ENCODE results near the gene BOD1L1.
A peak's percentile ranks its signal among the peaks of the same experiment; 100 is the strongest.

The BOD1L1 gene

GRCh38 chr4:13642170-13642950, 14.8 kb upstream of the BOD1L1 start:
- no peak for DNase-seq
- H3K4me3 Mint-ChIP-seq, result no peak overlapping the region
- H3K27ac Mint-ChIP-seq, result no peak overlapping the region
- H3K9me3 Mint-ChIP-seq, result no peaks in the 10 kb centered on the region
- peaks cover 43% of the 10 kb centered on the region for H3K27me3 Mint-ChIP-seq
- peaks cover 7% of the 10 kb centered on the region for H3K4me1 Mint-ChIP-seq
- CTCF ChIA-PET, result interaction anchor here (3.3 kb wide), 1 partner anchor 13 kb away, joined by 25 read pairs; no protein-coding TSS in a partner anchor
- no peaks in the 10 kb centered on the region for H3K36me3 Mint-ChIP-seq

DNA sequence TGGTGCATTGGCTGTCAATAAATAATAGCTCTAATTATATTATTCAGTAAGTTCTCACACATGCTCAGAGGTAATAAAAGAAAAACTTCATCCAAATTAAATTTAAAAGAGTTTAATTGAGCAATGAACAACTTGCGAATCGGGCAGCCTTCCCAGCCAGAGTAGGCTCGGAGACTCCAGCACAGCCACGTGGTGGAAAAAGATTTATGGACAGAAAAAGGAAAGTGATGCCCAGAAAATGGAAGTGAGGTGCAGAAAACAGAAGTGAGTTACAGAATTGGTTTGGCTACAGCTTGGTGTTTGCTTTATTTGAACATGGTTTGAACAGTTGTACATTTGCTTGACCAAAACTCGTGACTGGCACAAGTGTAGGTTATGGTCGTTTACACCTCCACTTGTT, 13.6 kb upstream of the BOD1L1 start:
- H3K27me3 Mint-ChIP-seq, result peaks cover 37% of the 10 kb centered on the region
- CTCF ChIA-PET, result no interaction called here

GRCh38 chr4:13640149-13640940, 12.8 kb upstream of the BOD1L1 start:
- H3K27me3 Mint-ChIP-seq, result peaks cover 36% of the 10 kb centered on the region
- H3K27ac Mint-ChIP-seq, result no peak overlapping the region
- CTCF ChIA-PET, result no interaction called here
- no peaks in the 10 kb centered on the region for H3K36me3 Mint-ChIP-seq
- no peak for DNase-seq
- no peaks in the 10 kb centered on the region for H3K4me1 Mint-ChIP-seq
- no peak overlapping the region for H3K4me3 Mint-ChIP-seq
- H3K9me3 Mint-ChIP-seq, result no peaks in the 10 kb centered on the region

More for the DNA sequence above, 13.6 kb upstream of the BOD1L1 start:
- no peak for DNase-seq
- Mint-ChIP-seq H3K27ac (no peak overlapping the region), H3K9me3 (no peaks in the 10 kb centered on the region), H3K36me3 (no peaks in the 10 kb centered on the region), H3K4me3 (no peak overlapping the region), H3K4me1 (no peaks in the 10 kb centered on the region)

GRCh38 chr4:13635286-13635799, 7.8 kb upstream of the BOD1L1 start:
- Mint-ChIP-seq H3K4me1 (no peaks in the 10 kb centered on the region), H3K27me3 (peaks cover 13% of the 10 kb centered on the region), H3K4me3 (no peak overlapping the region), H3K27ac (no peak overlapping the region), H3K9me3 (no peaks in the 10 kb centered on the region), H3K36me3 (no peaks in the 10 kb centered on the region)
- CTCF ChIA-PET, result no interaction called here
- DNase-seq, result no peak

DNA sequence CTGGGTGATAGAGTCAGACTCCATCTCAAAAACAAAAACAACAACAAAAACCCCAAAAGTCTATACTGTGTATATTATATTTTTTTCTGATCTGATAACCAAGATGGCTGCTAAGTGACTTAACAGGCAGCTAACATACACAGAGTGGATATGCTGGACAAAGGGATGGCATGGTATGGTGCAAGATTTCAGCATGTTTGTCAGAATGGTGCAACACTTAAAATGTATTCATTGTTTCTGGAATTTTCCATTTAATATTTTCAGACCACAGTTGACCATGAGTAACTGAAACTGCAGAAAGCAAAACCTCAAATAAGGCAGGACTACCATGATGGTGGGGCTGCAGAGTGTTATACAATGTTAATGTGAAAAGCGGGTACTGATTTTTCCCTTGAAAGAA, 6.1 kb upstream of the BOD1L1 start:
- H3K4me1 Mint-ChIP-seq, result peaks cover 2% of the 10 kb centered on the region
- no peaks in the 10 kb centered on the region for H3K9me3 Mint-ChIP-seq
- no peak for DNase-seq
- H3K27me3 Mint-ChIP-seq, result peaks cover 8% of the 10 kb centered on the region
- H3K36me3 Mint-ChIP-seq, result no peaks in the 10 kb centered on the region
- H3K27ac Mint-ChIP-seq, result no peak overlapping the region
- CTCF ChIA-PET, result interaction anchor here (0.6 kb wide), 1 partner anchor 1902 kb away, joined by 4 read pairs; no protein-coding TSS in a partner anchor
- H3K4me3 Mint-ChIP-seq, result no peak overlapping the region

DNA sequence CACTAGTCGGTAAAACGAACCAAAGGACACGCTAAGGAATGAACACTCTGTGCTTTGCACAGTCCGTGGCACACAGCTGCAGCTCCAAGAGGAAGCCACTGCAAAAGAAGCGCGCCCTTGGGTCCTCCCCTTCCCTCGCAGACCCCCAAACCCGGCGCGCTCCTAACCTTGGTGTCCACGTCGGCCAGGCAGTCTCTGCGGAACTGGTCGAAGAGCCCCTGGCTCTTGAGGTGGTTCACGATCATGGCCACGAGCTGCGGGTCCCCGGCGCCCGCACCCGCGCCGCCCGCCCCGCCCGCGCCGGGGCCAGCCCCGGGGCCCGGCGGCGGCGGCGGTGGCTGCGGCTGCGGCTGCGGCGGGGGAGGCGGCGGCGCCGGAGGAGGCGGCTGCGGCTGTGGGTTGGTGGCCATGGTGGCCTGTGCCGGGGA, 333 bp downstream of the BOD1L1 start:
- CTCF ChIA-PET, result interaction anchor here (2.4 kb wide), 1 partner anchor 27 kb away, joined by 16 read pairs; no protein-coding TSS in a partner anchor
- Mint-ChIP-seq H3K4me1 (peaks cover 36% of the 10 kb centered on the region), H3K27me3 (peaks cover 8% of the 10 kb centered on the region), H3K9me3 (no peaks in the 10 kb centered on the region), H3K27ac (peak overlapping the region; percentile 88), H3K36me3 (peaks cover 7% of the 10 kb centered on the region), H3K4me3 (peak overlapping the region; percentile 91)
- peak; percentile 56 for DNase-seq

GRCh38 chr4:13626492-13627177, 890 bp downstream of the BOD1L1 start:
- no peaks in the 10 kb centered on the region for H3K9me3 Mint-ChIP-seq
- CTCF ChIA-PET, result no interaction called here
- H3K27me3 Mint-ChIP-seq, result peaks cover 8% of the 10 kb centered on the region
- peaks cover 7% of the 10 kb centered on the region for H3K36me3 Mint-ChIP-seq
- no peak for DNase-seq
- H3K4me1 Mint-ChIP-seq, result peaks cover 36% of the 10 kb centered on the region
- H3K27ac Mint-ChIP-seq, result peak overlapping the region; percentile 50
- peak overlapping the region; percentile 78 for H3K4me3 Mint-ChIP-seq

DNA sequence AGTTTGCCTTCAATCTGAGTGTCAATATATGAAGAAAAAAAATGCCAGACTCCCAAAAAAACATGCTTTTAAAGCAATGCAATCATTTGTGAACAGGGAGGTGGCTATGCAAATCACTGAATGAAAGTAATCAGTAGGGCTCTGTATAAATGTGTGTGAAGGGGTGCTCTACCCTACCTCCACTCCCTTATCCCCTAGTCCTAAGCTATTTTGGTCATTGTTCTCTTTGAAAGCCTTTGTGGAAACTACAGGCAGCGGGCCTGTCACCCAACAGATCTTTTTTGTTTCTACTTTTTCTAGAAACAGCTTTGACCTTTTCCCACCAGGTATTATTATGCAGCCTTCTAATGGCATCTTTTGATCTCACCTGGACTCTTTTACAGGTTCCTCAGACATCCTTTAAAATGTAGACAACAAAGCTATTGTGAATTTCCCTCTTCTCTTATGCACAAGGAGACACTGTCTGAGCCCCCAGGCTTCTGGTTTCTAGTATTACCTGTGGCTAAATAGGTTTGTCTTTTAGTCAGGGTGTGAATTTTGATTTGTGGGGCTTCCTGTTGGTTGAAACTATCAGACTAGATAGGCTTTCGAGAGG, 9.2 kb downstream of the BOD1L1 start:
- no peak for DNase-seq
- H3K4me1 Mint-ChIP-seq, result peaks cover 25% of the 10 kb centered on the region
- CTCF ChIA-PET, result no interaction called here
- no peaks in the 10 kb centered on the region for H3K27me3 Mint-ChIP-seq
- no peaks in the 10 kb centered on the region for H3K9me3 Mint-ChIP-seq
- H3K27ac Mint-ChIP-seq, result no peak overlapping the region
- H3K36me3 Mint-ChIP-seq, result peaks cover 37% of the 10 kb centered on the region
- H3K4me3 Mint-ChIP-seq, result no peak overlapping the region

- DNase-seq, result no peak
- H3K27me3 Mint-ChIP-seq, result no peaks in the 10 kb centered on the region
- CTCF ChIA-PET, result no interaction called here
Observed at GRCh38 chr4:13617801-13618200, 9.7 kb downstream of the BOD1L1 start.

DNA sequence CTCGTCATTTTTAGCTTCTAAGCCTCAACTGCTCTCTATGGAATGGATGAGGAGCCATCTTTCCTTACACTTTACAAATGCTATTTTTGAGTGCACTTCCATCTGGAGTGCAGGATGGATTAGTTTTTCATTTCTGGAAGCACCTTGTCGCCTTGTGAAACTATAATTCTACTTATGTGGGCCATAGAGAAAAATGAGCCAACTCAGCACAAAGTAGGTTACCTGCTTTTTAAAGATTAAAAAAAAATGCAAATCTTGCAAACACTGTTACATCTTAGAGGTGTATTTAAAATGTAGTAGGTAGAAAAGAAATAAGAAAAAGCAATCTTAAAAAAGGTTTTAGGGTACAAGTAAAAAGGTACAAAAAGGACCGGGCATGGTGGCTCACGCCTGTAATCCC, 10.9 kb downstream of the BOD1L1 start:
- CTCF ChIA-PET, result no interaction called here
- H3K27me3 Mint-ChIP-seq, result no peaks in the 10 kb centered on the region
- peaks cover 46% of the 10 kb centered on the region for H3K36me3 Mint-ChIP-seq

More at GRCh38 chr4:13617801-13618200, 9.7 kb downstream of the BOD1L1 start:
- Mint-ChIP-seq H3K36me3 (peaks cover 39% of the 10 kb centered on the region), H3K9me3 (no peaks in the 10 kb centered on the region), H3K4me1 (peaks cover 26% of the 10 kb centered on the region), H3K4me3 (no peak overlapping the region), H3K27ac (no peak overlapping the region)

DNA sequence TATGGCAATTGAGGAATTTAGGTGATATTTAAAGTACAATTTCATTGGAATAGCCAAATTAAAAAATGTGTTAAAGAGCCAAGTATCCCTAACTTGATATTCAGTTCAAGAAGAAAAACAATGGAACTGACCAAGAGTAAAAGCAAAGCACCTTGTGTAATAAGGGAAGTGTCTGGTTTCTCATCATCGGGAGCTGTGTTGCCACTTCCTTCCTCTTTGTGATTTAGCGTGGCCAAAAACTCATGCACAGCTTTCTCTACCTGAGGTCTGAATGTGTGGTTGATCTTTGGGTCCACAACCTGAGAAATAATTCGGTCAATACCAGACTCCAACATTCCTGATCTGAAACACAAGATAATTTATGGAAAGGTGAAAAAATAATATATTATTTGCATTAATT, 12.4 kb downstream of the BOD1L1 start:
- CTCF ChIA-PET, result no interaction called here
- DNase-seq, result no peak
- H3K4me3 Mint-ChIP-seq, result no peak overlapping the region
- H3K27me3 Mint-ChIP-seq, result no peaks in the 10 kb centered on the region
- peaks cover 54% of the 10 kb centered on the region for H3K36me3 Mint-ChIP-seq
- no peaks in the 10 kb centered on the region for H3K9me3 Mint-ChIP-seq
- H3K4me1 Mint-ChIP-seq, result peaks cover 26% of the 10 kb centered on the region
- H3K27ac Mint-ChIP-seq, result peak overlapping the region; percentile 42

More for the DNA sequence above, 10.9 kb downstream of the BOD1L1 start:
- no peaks in the 10 kb centered on the region for H3K9me3 Mint-ChIP-seq
- no peak for DNase-seq
- H3K4me3 Mint-ChIP-seq, result no peak overlapping the region
- H3K27ac Mint-ChIP-seq, result no peak overlapping the region
- peaks cover 26% of the 10 kb centered on the region for H3K4me1 Mint-ChIP-seq

DNA sequence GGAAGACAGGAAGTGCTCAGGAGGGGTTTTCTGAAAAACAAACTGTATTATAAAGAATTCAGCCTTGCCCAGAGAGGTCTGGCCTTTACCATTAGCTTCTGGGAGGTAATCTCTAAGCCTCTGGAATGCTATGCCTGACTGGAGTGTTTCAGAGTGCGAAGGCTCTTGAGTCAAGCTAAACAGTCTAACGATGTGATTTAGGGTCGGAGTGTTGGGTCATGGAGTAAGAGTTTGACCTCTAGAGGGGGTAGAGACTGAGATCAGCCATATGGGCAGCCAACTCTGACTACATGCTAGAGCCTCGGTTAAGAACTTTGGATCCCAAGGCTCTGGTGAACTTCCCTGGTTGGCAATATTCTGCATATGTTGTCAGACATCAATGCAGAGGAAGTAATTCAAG, 15.0 kb downstream of the BOD1L1 start:
- DNase-seq, result no peak
- H3K36me3 Mint-ChIP-seq, result peaks cover 56% of the 10 kb centered on the region
- CTCF ChIA-PET, result no interaction called here
- peak overlapping the region; percentile 5 for H3K27ac Mint-ChIP-seq
- no peaks in the 10 kb centered on the region for H3K9me3 Mint-ChIP-seq
- no peaks in the 10 kb centered on the region for H3K27me3 Mint-ChIP-seq
- H3K4me3 Mint-ChIP-seq, result no peak overlapping the region
- peaks cover 26% of the 10 kb centered on the region for H3K4me1 Mint-ChIP-seq

DNA sequence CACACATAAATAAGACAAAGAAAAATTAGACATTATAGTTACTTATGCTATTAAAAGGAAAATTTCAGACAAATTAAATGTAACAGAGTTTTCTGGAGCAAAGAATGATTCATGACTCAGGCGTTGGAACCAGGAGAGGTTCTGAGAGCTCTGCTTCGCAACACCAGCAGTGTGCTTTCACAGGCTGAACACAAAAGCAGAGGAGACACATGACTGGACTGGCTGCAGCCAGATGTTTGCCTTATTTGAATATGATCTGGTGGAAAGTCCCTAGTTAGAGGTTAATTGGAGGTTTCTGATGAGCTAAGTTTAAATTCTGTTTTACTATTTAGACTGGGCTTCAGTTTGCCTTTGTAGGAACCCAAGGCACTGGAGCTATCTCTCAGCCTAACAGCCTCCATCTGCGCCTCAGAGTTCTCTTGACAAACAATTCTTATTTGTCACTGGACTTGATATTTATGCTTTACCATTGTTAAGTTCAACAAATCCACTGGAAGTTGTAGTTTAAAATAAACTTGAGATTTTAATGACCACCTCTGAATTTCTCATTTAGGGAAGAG, 16.2 kb downstream of the BOD1L1 start:
- peaks cover 26% of the 10 kb centered on the region for H3K4me1 Mint-ChIP-seq
- H3K9me3 Mint-ChIP-seq, result no peaks in the 10 kb centered on the region
- no peak overlapping the region for H3K4me3 Mint-ChIP-seq
- CTCF ChIA-PET, result no interaction called here
- peaks cover 61% of the 10 kb centered on the region for H3K36me3 Mint-ChIP-seq
- no peak overlapping the region for H3K27ac Mint-ChIP-seq
- no peak for DNase-seq
- no peaks in the 10 kb centered on the region for H3K27me3 Mint-ChIP-seq

Measured in activated naive CD4-positive, alpha-beta T cell treated with anti-CD3 and anti-CD28 coated beads, Interleukin-2, amount 10 ng/mL, durations not matched to agents 7 days and 5 days (primary cell).